K562 treated with DMSO at 1 percent for 24 hours (cell line): ENCODE results near the gene SMC6. TPM values are rescaled to one million over a fixed set of nuclear protein-coding genes. Genes with fewer than 3 reads are reported as not detected.

ENCODE experiments used
- total RNA-seq: library from RNA; unstranded; fragments of 300-600 nt; gene quantifications from 2 replicates; pipeline ENCODE4 v1.2.3, GENCODE V29; 2022; ENCODE audit warnings: low read depth; ENCODE audit not compliant: insufficient read depth

The SMC6 gene
- 18.9 and 22.1 TPM in 2 replicates for total RNA-seq

DNA sequence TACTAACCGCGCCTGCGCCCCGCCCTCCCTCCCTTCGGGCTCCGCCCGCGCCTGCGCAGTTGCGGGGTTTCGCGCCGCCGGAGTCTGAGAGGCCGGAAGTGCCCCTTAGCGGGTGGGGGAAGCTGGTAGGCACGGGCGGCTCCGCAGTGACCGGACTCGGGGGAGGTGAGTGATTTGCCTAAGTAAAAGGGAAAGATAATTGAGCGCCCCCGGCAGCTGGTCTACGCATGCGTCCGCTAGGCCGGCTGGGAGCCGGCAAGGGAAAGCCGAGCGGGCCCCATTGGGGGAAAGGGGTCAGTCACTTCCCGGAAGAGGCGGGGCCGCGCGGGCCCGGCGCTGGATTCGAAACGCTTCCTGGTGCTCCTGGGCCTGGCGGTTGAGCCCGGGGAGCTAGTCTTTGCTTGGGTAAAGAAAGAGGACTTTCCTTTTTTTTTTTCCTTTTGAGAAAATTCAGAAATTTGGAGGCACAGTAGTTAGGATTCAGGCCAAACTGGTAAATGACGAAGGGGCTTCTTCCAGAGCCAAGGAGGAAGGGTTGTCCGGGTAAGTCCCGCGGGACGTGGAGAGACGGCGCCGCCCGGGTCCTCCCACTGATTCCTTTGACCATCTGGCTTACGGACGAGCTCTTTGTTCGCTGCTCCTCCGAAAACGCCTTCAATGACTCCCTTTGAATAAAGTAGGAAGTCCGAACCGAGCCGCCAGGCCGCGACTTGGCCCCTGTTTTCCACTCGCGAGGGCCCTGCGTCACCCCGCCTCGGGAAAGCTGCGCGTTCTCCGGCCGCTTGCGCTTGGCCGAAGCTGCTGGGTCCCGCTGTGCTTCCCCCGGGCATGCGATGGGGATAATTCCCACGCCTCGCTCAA is at the start of gene SMC6, which contains the start of gene GEN1:
Gene SMC6 (minus strand): TSS at position 8 of the 861 bp plus-strand sequence. CDS start 7,864 bp downstream, outside the sequence.
Gene GEN1 (plus strand): TSS at position 336 of the 861 bp plus-strand sequence. CDS start 5,806 bp downstream, outside the sequence.

Other genes starting within 250 kb of the SMC6 start
- gene RAD51AP2, start 235.4 kb downstream of the SMC6 start, total RNA-seq = not detected in 2 replicates
- gene VSNL1, start 213.1 kb downstream of the SMC6 start, total RNA-seq = not detected in 2 replicates
- 6.5 and 7.5 TPM in 2 replicates for gene GEN1, start 328 bp upstream of the SMC6 start, total RNA-seq
- gene MSGN1, start 62.6 kb upstream of the SMC6 start, total RNA-seq = not detected in 2 replicates
- gene KCNS3, start 124.9 kb upstream of the SMC6 start, total RNA-seq = 2.2 and 2.4 TPM in 2 replicates